Dermis microvascular lymphatic vessel endothelial cell (primary cell): ENCODE measurements around the gene CFAP65. TPM values are rescaled to one million over a fixed set of nuclear protein-coding genes. Genes with fewer than 3 reads are reported as not detected.
A peak's percentile ranks its signal among the peaks of the same experiment; 100 is the strongest.

Experiments
- DNase-seq, 2 donors: peaks; one replicate each; pipeline versions ENCODE4 v3.0.0 to v3.0.0-alpha.2; 2010; ENCODE audit warnings: low read depth in 2 of 2
- total RNA-seq: library from RNA; depleted of rRNA; stranded (reverse); fragments of >200 nt; gene quantifications from 2 replicates; pipeline ENCODE4 v1.2.1, GENCODE V29; 2014

CFAP65 gene, protein sequence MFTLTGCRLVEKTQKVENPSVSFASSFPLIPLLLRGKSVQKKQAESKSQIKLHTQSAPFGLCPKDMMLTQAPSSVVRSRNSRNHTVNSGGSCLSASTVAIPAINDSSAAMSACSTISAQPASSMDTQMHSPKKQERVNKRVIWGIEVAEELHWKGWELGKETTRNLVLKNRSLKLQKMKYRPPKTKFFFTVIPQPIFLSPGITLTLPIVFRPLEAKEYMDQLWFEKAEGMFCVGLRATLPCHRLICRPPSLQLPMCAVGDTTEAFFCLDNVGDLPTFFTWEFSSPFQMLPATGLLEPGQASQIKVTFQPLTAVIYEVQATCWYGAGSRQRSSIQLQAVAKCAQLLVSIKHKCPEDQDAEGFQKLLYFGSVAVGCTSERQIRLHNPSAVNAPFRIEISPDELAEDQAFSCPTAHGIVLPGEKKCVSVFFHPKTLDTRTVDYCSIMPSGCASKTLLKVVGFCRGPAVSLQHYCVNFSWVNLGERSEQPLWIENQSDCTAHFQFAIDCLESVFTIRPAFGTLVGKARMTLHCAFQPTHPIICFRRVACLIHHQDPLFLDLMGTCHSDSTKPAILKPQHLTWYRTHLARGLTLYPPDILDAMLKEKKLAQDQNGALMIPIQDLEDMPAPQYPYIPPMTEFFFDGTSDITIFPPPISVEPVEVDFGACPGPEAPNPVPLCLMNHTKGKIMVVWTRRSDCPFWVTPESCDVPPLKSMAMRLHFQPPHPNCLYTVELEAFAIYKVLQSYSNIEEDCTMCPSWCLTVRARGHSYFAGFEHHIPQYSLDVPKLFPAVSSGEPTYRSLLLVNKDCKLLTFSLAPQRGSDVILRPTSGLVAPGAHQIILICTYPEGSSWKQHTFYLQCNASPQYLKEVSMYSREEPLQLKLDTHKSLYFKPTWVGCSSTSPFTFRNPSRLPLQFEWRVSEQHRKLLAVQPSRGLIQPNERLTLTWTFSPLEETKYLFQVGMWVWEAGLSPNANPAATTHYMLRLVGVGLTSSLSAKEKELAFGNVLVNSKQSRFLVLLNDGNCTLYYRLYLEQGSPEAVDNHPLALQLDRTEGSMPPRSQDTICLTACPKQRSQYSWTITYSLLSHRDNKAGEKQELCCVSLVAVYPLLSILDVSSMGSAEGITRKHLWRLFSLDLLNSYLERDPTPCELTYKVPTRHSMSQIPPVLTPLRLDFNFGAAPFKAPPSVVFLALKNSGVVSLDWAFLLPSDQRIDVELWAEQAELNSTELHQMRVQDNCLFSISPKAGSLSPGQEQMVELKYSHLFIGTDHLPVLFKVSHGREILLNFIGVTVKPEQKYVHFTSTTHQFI (N-terminal part only)
- total RNA-seq = not detected in 2 replicates

DNA sequence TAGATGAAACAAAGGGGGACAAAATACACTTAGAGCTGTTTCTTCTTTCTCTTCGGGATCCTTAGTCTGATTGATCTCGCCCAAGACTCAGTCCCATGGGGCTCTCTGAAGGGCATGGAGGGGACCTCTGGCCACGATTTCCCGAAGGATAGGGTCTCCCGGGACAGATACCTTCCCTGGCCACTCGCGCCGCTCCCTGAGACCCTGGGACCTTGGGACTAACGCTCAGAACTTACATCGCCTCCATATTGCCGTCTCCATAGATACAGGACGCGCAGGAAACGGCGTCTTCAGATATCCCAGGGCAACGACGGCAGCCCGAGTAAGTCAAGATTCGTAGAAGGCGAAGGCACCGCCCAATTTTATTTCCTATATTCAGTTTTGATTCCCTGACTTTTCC, at the start of gene CFAP65:
CFAP65 (minus strand) TSS at position 265 of the 400 bp plus-strand sequence. CDS start 2,468 bp downstream, outside the sequence.
- peak in 1 of 2 donors; percentile 39 for DNase-seq

DNA sequence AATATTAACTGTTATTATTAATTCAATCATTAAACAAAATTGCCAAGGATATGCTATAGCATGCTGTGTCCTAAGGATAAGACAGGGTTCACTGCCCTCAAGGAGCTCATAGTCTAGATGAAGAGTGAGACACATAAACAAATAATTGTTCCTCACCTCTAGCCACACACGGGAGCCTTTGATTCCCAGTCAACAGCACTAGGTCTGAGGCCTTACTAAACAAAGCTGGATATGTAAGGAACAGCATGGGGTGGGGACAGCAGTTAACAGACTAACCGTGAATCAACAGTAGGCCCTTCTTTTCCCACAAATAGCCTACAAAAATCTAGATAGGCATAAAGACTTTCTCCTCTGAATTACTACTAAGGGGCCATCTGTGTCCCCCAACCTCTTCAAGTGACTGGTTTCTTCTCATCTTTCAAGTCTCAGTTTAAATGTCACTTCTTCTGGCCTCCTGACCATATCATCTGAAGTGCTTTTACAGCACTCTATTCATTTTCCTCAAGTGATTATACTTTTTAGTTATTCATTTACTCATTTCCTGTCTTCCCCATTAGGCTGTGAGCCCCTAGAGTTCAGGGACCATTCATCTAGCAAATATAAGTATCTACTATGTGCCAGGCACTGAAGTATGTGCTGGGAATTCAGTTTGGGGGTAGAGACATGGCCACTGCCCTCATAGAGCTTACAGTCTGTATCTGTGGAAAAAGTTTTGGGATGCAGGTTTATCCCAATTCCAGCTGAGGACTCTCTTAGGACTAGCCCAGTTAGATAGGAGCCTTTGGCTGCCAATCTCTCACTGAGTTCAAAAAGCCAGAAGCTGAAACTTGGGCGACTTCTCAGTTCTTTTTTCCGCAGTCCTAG, 49.4 kb upstream of the CFAP65 start:
- no peak for DNase-seq

DNA sequence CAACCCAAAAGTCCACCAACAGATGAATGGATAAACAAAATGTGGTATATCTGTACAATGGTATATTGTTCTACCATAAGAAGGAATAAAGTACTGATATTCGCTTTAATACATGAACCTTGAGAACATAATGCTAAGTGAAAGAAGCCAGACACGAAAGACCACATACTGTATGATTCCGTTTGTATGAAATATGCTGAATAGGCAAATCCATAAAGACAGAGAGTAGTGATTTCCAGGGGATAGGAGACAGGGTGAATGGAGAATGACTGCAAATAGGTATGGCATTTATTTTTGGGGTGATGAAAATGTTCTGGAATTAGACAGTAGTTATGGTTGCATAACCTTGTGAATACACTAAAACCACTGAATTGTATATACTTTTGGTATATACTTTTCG, 48.0 kb upstream of the CFAP65 start:
- DNase-seq = no peak

DNA sequence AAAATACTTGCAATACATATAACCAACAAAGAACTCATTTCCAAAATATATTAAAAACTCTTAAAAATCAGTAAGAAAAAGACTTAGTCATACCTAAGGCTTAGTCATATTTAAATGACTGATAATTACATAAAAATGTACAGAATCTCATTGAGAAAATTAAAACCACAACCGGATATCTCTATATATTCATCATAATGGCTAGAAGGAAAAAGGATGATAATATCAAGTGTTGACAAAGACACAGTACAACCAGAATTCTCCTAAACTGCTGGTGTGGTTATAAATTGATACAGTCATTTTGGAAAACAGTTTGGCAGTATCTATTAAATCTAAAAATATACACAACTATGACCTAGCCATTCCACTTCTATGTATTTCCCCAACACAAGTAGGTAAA, 46.5 kb upstream of the CFAP65 start:
- DNase-seq = no peak

DNA sequence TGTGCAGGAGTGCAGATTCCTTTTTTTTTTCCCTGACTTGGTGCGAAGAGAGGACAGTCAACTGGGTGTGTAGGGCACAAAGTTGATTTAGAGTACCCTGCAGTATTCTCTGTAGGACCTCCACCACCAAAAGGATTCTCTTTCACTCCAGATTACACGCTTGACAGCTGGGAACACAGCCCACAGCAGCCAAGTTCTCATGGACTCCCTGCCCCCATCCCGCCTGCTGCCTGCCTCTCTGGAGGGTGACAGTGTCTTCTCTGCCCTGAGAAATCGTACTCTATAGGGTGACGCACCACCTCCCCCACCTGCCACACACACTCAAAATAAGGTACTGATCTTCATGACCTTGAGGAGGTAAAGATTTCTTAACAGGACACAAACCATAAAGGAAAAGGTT, 46.0 kb upstream of the CFAP65 start:
- no peak for DNase-seq

DNA sequence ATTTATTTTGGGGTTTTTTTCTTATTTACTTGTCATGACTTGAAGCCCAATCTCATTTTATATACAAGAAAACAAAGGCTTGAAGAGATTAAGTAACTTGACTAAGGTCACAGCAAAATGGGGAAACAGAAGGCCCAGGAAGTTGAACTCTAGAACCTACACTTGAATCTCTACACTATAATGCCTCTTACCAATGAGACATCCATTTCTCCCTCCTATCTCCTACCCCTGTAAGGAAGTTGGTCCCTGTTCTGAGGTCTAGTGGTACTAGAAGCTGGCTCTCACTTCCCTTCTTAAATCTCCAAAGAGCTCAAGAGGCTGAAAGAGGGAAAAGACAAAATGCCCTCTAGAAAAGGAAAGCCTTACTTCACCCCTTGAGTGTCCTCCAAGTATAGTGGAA, 44.9 kb upstream of the CFAP65 start:
- DNase-seq = no peak

DNA sequence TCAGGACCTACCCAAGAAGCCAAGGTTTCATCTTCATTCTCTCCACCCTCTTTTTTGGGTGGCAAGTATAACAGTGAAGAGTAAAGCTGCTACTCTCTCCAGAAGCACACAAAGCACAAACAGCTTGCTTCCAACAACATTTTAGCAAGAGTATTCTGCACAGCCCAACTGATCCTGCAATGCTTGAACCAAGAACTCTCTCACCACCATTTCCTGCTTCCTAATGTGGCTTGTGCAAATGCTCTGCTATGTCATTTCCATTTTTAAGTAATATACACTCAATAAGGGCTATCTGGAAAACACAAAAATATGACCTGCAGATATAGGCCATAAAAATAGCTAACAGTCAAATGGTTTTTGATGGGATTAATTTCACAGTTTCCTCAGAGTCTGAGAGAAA, 43.5 kb upstream of the CFAP65 start:
- DNase-seq = no peak

DNA sequence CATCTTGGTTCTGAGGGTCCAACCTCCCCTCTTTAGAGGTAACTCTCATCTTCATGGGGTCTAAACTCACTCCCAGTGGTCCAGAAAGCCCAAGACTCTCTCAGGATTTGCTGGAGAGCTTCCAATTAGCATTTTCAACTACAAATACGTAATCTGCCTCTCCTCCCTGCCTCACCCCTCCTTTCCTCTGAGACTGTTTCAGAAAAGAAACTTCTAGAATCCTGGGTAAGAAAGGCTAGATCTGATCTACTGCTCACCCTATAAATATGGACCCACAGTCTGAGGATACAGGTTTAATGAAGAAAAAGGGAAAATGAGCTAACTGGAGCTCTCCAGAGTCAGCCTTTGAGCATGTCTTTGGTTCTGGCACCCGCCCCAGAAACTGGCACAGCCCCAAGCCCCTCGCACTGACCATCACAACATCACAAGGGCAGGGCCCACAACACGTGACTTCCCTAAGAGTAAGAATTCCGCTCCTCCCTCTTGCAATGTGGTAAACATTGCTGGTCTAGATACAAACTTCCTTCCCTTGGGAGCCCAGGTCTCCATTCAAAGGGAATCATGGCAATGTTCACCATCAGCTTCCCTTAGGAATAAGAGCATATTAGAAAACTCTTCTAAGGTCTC, 41.1 kb upstream of the CFAP65 start:
- DNase-seq = no peak

DNA sequence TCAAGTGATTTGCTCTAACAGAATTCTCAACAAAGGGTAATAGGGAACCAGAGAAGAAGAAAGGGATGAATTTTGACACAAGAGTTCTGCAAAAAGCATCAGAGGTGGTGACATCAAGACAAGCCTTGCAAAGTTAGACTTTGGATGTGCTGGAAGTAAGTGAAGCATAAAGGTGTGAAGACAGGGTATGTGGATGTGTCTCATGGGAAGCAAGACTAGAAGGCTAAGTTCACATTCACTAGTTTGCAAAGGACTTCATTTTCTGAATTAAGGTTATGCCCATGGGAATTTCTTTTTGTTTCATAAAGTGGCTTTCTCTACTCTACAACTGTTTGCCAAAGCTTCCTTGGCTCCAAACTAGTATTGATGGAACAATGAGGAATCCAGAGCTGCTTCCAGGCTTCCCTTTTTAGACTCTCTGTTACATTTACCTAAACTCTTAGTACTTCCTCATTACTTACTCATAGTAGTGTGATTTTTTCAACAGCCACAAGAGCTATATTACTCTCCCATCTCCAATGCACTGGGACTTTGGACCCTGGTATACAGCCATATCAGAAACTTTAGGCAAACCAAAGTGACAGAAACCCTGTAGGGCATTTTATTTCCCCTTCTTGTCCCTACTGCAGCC, 40.5 kb upstream of the CFAP65 start:
- DNase-seq = no peak

DNA sequence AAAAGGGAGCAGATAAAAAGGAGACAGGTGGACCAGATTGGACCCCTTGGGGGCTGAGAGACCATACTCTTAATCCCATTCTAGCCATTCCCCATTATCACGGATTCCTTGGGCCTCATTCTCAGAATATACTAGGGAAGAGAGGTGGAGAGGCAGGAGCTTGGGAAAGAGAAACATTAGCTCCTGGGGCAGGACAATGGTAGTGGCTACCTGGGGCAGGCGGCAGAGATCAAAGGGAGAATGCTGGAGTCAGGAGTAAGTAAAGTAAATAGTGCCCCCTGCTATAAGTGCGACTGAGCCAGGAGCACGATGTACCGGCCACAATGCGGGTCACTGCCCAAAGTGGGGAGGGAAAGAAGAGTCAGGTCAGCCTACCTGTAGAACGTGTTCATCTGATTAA, 39.8 kb upstream of the CFAP65 start:
- no peak for DNase-seq

DNA sequence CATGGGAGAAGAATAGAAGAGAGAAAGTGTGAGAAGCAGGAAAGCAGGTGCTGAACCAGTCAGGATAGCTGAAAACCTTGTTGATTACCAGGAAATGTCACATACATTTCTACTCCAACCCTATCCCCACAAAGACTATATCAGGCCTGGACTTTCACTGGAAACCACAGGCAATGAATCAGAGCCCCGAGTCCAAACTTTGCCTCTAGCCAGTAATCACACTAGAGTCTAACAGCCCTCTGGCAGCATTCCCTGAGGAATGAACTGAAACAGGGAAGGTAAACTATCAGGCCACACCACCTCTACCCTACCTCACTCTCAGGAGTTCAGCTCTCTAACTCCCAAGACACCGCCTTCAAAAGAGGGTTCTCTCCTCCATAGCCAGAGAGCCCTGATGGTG, 38.1 kb upstream of the CFAP65 start:
- no peak for DNase-seq

DNA sequence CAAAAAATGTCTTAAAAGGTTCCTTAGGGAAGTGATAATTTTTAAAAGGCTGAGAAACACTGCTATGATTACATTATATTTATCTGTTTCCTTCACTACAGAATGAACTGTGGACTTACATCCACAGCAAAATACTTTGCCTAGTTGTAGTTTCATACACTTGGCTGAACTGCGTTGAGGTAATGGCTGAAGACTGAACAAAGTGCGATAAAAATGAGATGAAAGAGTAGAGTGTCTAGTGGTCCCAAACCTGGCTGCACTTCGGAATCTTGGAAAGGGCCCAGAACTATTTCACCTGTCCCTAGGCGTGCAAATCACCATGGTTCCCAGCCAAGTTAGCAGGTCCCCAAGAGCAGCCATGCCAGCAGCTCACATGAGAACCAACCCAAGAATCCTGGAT, 37.6 kb upstream of the CFAP65 start:
- no peak for DNase-seq

DNA sequence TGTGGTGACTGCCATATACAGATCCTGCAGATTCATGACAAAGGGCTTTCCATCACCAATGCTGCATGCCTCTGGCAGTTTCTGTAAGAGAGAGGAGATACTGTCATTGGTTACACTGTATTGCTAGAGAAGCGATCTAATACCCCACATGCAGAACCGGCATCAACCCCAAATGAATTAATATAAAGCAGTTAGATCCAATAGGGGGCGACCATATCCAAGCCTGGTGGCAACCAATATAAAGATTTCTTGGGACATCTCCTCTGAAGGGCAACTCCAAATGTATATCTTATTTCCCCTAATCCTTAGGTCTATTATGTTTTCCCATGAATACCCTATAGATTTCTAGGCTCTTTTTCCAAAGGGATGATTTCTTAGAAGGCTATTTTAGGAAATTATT, 36.8 kb upstream of the CFAP65 start:
- no peak for DNase-seq

DNA sequence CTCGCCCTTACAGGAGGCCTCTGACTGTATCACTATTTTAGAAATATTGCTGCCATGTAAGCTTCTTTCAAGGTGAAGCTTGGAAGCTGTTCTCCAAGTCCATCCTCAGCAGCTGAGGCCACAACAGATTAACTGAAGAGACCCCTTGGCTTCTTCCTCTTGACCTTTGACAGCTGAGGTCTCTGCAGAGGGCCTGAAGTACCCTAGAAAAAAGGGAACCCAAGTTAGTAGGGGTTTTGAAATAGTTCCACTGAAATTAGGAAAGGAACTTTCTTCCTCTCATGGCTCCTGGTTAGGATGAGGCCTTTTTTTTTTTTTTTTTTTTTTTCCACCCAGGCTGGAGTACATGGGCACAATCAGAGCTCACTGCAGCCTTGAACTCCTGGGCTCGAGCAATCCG, 34.9 kb upstream of the CFAP65 start:
- no peak for DNase-seq

DNA sequence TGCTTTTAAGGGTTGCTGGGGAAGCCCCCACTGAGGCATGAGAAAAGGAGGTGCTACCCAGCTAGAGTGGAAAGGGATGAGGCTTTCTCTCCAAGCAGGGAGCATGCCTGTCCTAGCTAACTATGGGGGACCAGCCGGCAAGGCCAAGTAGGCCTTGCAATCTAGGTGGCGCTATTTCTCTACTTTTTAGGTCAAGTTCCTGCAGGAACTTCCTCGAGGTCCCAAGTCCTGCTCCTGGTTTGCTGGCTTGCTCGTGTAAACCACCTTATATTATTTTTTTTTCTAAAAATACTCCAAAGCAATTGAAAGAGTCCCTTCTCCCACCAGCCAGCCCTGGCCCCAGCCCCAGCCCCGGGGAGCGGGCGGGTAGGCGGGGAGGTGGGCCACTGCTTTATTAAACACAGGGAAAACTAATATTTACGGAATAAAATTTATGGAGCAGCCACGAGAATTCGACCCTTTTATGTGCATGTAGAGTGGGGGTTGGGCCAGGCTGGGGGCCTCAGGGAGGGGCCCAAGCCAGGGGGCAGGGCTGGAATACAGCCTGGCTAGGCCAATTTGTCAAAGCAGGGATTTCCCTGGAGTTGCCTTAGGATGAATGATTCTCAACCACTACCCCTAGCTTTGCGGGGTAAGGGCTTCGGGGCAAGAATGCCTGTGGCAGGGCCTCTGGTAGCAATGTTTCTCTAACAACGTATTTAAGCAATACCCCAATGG, 32.3 kb upstream of the CFAP65 start:
- peak; percentile 53 to 54 for DNase-seq

DNA sequence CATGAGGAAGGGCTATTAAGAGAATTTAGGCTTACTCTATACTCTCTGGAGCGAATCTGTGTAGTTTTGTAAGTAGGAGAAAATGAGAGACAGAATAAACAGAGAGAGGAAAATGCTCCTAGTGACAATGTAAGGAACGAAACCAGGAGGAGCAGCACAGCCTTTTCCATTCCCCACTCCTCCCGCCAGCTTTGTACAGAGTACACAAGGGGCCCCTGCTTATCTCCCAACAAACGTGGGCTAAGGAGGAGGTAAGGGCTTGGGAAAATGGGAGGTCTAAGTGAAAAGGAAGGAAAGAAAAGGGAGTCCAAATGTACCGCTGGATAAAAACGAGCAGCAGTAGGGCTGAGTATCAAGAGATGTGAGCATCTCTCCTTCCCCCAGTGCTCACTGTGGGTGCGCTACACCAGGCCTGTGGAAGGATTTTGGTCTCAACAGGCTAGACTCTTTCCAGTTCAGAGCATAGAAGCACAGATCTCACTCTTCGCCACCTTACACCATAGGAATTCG, 31.5 kb upstream of the CFAP65 start:
- no peak for DNase-seq

DNA sequence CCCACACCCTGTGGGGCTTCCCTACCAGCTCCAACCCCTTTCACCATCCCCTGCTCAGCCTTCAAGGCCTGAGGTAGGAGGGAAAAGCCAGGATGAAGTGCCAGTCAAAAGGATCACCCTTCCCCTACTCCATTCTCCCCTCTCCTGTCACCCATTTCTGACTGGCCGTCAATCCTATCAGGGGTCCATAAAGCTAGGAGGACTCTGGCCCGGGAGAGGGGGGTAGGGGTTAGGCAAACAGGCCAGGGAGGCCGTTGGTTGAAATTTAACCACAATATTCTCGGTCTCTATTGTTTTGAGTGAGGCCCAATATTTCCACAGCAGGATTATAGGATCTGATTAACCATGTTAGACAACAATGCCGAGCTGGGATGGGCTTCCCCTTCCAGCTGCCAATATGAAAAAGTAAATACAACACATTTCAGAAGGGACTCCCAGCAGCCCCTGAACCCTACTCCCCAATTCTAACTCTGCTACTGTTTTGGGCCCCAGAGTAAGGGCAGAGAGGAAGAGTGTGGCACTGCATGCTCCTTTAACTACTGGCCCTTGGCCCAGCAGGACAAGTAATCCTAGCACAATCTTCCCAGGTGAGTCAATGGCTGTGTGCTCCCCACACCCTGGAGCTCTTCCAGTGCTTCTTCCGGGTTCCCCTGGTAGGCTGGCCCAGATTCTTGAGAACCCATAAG, 30.0 kb upstream of the CFAP65 start:
- no peak for DNase-seq

DNA sequence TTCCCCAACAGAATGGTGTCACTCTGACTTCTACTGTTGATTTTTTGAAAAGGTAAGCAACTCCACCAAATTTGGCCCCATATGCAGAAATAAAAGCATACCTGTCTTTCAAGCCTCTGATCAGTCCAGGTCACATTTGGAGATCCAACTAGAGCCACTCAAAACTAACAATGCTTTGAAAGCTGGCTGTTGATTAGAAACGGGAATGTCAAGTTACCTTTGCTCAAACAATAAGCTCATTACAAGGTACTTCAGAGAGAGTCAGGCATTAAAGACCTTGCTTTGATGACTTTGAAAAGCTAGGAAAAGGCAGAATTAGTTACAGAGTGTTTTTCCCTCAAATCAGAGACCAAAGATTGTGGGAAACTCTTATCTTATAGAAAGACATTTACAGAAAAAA, 24.2 kb upstream of the CFAP65 start:
- DNase-seq = no peak
